Measurements from ENCODE around the gene BICC1.

GRCh38 chr10:58853668-58854067 lies 341.0 kb downstream of the BICC1 start:
- no peak for TF ChIP-seq EZH2 (IDR thresholded peaks at IDR 0.05; ENCODE audit: low read length)
- TF ChIP-seq, protein P1, sequence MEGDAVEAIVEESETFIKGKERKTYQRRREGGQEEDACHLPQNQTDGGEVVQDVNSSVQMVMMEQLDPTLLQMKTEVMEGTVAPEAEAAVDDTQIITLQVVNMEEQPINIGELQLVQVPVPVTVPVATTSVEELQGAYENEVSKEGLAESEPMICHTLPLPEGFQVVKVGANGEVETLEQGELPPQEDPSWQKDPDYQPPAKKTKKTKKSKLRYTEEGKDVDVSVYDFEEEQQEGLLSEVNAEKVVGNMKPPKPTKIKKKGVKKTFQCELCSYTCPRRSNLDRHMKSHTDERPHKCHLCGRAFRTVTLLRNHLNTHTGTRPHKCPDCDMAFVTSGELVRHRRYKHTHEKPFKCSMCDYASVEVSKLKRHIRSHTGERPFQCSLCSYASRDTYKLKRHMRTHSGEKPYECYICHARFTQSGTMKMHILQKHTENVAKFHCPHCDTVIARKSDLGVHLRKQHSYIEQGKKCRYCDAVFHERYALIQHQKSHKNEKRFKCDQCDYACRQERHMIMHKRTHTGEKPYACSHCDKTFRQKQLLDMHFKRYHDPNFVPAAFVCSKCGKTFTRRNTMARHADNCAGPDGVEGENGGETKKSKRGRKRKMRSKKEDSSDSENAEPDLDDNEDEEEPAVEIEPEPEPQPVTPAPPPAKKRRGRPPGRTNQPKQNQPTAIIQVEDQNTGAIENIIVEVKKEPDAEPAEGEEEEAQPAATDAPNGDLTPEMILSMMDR (optimal IDR thresholded peaks at IDR 0.05 in 1 of 3, IDR thresholded peaks at IDR 0.05 in 1 of 3, conservative IDR thresholded peaks at IDR 0.05 in 1 of 3; ENCODE audit: extremely low read depth in 1 of 3, insufficient read depth in 2 of 3, low read length in 3 of 3) = no peak

Data from keratinocyte (primary cell).